H9 (cell line): ENCODE results near the gene AP4M1. TPM values are rescaled to one million over a fixed set of nuclear protein-coding genes. Genes with fewer than 3 reads are reported as not detected.

Experiments used
- DNase-seq: peaks from one replicate; pipeline ENCODE4 v3.0.0-alpha.2; 2017
- H2AFZ ChIP-seq: one replicate; pipeline ENCODE4 v1.6.1; 2013; ENCODE audit warnings: mild to moderate bottlenecking, low read length, control low read depth, moderate library complexity
- H2AK5ac ChIP-seq: 2 replicates; pipeline ENCODE4 v1.6.1; 2013; ENCODE audit warnings: low read length, control low read depth, mixed read lengths; ENCODE audit not compliant: insufficient read length
- H2BK120ac ChIP-seq: one replicate; pipeline ENCODE4 v1.6.1; 2013; ENCODE audit warnings: low read depth, mild to moderate bottlenecking, low read length, control low read depth, inconsistent platforms; ENCODE audit not compliant: poor library complexity, severe bottlenecking
- H2BK12ac ChIP-seq: 2 replicates; pipeline ENCODE4 v1.6.1; 2013; ENCODE audit warnings: low read length, control low read depth, mixed read lengths, low read depth; ENCODE audit not compliant: insufficient read length
- H2BK15ac ChIP-seq: 2 replicates; pipeline ENCODE4 v1.6.1; 2013; ENCODE audit warnings: low read depth, low read length, control low read depth
- H2BK20ac ChIP-seq: one replicate; pipeline ENCODE4 v1.6.1; 2013; ENCODE audit warnings: low read depth, mild to moderate bottlenecking, low read length, control low read depth, inconsistent platforms; ENCODE audit not compliant: poor library complexity, severe bottlenecking
- H2BK5ac ChIP-seq: 2 replicates; pipeline ENCODE4 v1.6.1; 2013; ENCODE audit warnings: low read length, control low read depth, mixed read lengths; ENCODE audit not compliant: insufficient read length
- H3K14ac ChIP-seq: 2 replicates; pipeline ENCODE4 v1.6.1; 2013; ENCODE audit warnings: low read length, control low read depth; ENCODE audit not compliant: insufficient read depth
- H3K18ac ChIP-seq: 2 replicates; pipeline ENCODE4 v1.6.1; 2013; ENCODE audit warnings: low read depth, mild to moderate bottlenecking, mixed read lengths, low read length, control low read depth; ENCODE audit not compliant: insufficient read length
- H3K23ac ChIP-seq: 2 replicates; pipeline ENCODE4 v1.6.1; 2013; ENCODE audit warnings: low read length, control low read depth, mixed read lengths, low read depth; ENCODE audit not compliant: insufficient read length
- H3K23me2 ChIP-seq: 2 replicates; pipeline ENCODE4 v1.6.1; 2013; ENCODE audit warnings: low read depth, mild to moderate bottlenecking, mixed read lengths, low read length, control low read depth; ENCODE audit not compliant: insufficient read length, poor library complexity, severe bottlenecking
- H3K27ac ChIP-seq: 2 replicates; pipeline ENCODE4 v1.5.1; 2013; ENCODE audit warnings: low read length, control low read depth, mixed read lengths, low read depth; ENCODE audit not compliant: insufficient read length
- H3K27me3 ChIP-seq: 2 replicates; pipeline ENCODE4 v1.6.1; 2013; ENCODE audit warnings: low read length, control low read depth, inconsistent platforms; ENCODE audit not compliant: insufficient read depth
- H3K4ac ChIP-seq: 2 replicates; pipeline ENCODE4 v1.6.1; 2013; ENCODE audit warnings: low read depth, mild to moderate bottlenecking, control low read depth, inconsistent platforms, low read length, moderate library complexity
- H3K4me1 ChIP-seq: 2 replicates; pipeline ENCODE4 v1.6.1; 2013; ENCODE audit warnings: low read length, control low read depth, inconsistent platforms; ENCODE audit not compliant: insufficient read depth
- H3K4me2 ChIP-seq: 2 replicates; pipeline ENCODE4 v1.6.1; 2013; ENCODE audit warnings: low read length, control low read depth, mixed read lengths; ENCODE audit not compliant: insufficient read length, insufficient read depth
- H3K56ac ChIP-seq: 2 replicates; pipeline ENCODE4 v1.6.1; 2013; ENCODE audit warnings: low read depth, mild to moderate bottlenecking, mixed read lengths, low read length, control low read depth; ENCODE audit not compliant: insufficient read length
- H3K79me1 ChIP-seq: 2 replicates; pipeline ENCODE4 v1.6.1; 2013; ENCODE audit warnings: low read depth, mild to moderate bottlenecking, moderate library complexity, low read length, control low read depth, inconsistent platforms; ENCODE audit not compliant: insufficient read depth, poor library complexity, severe bottlenecking
- H3K79me2 ChIP-seq: 2 replicates; pipeline ENCODE4 v1.6.1; 2013; ENCODE audit warnings: low read length, control low read depth, inconsistent platforms; ENCODE audit not compliant: insufficient read depth
- H3K9ac ChIP-seq: 2 replicates; pipeline ENCODE4 v1.6.1; 2013; ENCODE audit warnings: low read length, control low read depth, mixed read lengths; ENCODE audit not compliant: insufficient read length; ENCODE audit errors: extremely low read depth
- H3K9me3 ChIP-seq: one replicate; pipeline ENCODE4 v1.6.1; 2013; ENCODE audit warnings: low read depth, low read length, inconsistent platforms; ENCODE audit not compliant: control insufficient read depth
- H3T11ph ChIP-seq: one replicate; pipeline ENCODE4 v1.6.1; 2013; ENCODE audit warnings: mild to moderate bottlenecking, low read length, control low read depth, inconsistent platforms
- H4K20me1 ChIP-seq: one replicate; pipeline ENCODE4 v1.6.1; 2013; ENCODE audit not compliant: control insufficient read depth, insufficient read length, insufficient read depth
- H4K5ac ChIP-seq: 2 replicates; pipeline ENCODE4 v1.6.1; 2013; ENCODE audit warnings: low read depth, mild to moderate bottlenecking, mixed read lengths, low read length, control low read depth; ENCODE audit not compliant: insufficient read length
- H4K8ac ChIP-seq: replicated peaks from 2 replicates; pipeline ENCODE4 v1.6.1; 2013; ENCODE audit warnings: low read length, control low read depth, mixed read lengths, low read depth; ENCODE audit not compliant: insufficient read length
- H4K91ac ChIP-seq: 2 replicates; pipeline ENCODE4 v1.6.1; 2013; ENCODE audit warnings: low read depth, mild to moderate bottlenecking, moderate library complexity, mixed read lengths, low read length, control low read depth; ENCODE audit not compliant: insufficient read length
- H3K27ac Mint-ChIP-seq, 3 experiments: 2 replicates in 2 of 3; 3 replicates in 1 of 3; pipeline ENCODE4 v1.8.0; 2020 to 2021; ENCODE audit warnings: mixed read lengths in 3 of 3, mild to moderate bottlenecking in 1 of 3, moderate library complexity in 1 of 3
- H3K27me3 Mint-ChIP-seq: 2 replicates; pipeline ENCODE4 v1.8.0; 2021; ENCODE audit warnings: low read depth, mild to moderate bottlenecking, moderate library complexity, mixed read lengths
- H3K36me3 Mint-ChIP-seq, 3 experiments: 2 replicates in 2 of 3; 3 replicates in 1 of 3; pipeline ENCODE4 v1.8.0; 2020 to 2021; ENCODE audit warnings: low read depth in 3 of 3, mixed read lengths in 3 of 3; ENCODE audit not compliant: insufficient read depth in 1 of 3
- H3K4me1 Mint-ChIP-seq, 2 experiments: 2 replicates each; pipeline ENCODE4 v1.8.0; 2020; ENCODE audit warnings: mixed read lengths in 2 of 2
- H3K4me3 Mint-ChIP-seq, 2 experiments: 2 replicates in 1 of 2; 3 replicates in 1 of 2; pipeline ENCODE4 v1.8.0; 2020 to 2021; ENCODE audit warnings: mild to moderate bottlenecking in 2 of 2, mixed read lengths in 2 of 2, moderate library complexity in 1 of 2
- H3K9me3 Mint-ChIP-seq, 2 experiments: 2 replicates in 1 of 2; 3 replicates in 1 of 2; pipeline ENCODE4 v1.8.0; 2020; ENCODE audit warnings: mild to moderate bottlenecking in 2 of 2, mixed read lengths in 2 of 2, moderate library complexity in 1 of 2
- WGBS: extraction: QIAGEN DNeasy Blood & Tissue Kit; methylation state at CpG from one replicate; pipeline ENCODE4 v1.1.7; 2013; ENCODE audit warnings: missing lambda C conversion rate, low lambda C conversion rate, mixed read lengths; ENCODE audit not compliant: insufficient read length; ENCODE audit errors: extremely low coverage; 5-methylcytosine and 5-hydroxymethylcytosine counted together
- total RNA-seq: library from RNA; stranded (reverse); gene quantifications from 2 replicates; pipeline ENCODE4 v1.2.1, GENCODE V29; 2021
- TF ChIP-seq, protein P1 (sequence below): fragments of 200-600 bp; sonication (generic); conservative IDR thresholded peaks from 3 replicates; pipeline ENCODE4 v1.8.0; 2021; ENCODE audit warnings: antibody characterized with exemption, mild to moderate bottlenecking

The AP4M1 gene
- total RNA-seq, 1 experiment from 2014 or later, result 18.8 TPM

DNA sequence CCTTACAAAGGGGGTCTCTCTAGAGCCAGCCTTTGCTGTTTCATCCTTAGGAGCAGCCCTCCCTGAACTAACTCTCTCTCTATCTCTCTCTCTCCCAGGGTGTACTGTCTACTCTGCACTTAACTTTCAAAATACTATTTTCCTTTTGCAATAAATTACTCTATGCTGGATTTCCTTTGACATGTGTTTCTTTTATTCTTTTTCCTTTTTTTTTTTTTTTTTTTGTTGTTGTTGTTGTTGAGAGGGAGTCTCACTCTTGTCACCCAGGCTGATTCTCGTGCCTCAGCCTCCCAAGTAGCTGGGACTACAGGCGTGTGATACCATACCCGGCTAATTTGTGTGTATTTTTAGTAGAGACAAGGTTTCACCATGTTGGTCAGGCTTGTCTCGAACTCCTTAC lies 18.5 kb upstream of the AP4M1 start:
- H3K4me1 Mint-ChIP-seq, result peaks cover 15 to 27% of the 10 kb centered on the region in 2 experiments
- Histone ChIP-seq H3K18ac (peak overlapping the region; percentile 40), H3K4ac (no peak overlapping the region), H4K91ac (no peak overlapping the region), H3K27ac (no peak overlapping the region), H3K23me2 (peaks cover 6% of the 10 kb centered on the region), H3K4me2 (peak overlapping the region; percentile 4), H2BK20ac (no peak overlapping the region), H2AFZ (no peak overlapping the region), H3K27me3 (no peaks in the 10 kb centered on the region), H3K79me1 (no peaks in the 10 kb centered on the region), H3K56ac (no peak overlapping the region), H2AK5ac (no peak overlapping the region), H3K23ac (no peak overlapping the region), H3K14ac (no peak overlapping the region), H2BK15ac (no peak overlapping the region), H3K9ac (no peak overlapping the region), H2BK5ac (no peak overlapping the region), H4K20me1 (no peaks in the 10 kb centered on the region), H2BK120ac (no peak overlapping the region), H3K9me3 (no peaks in the 10 kb centered on the region), H3K79me2 (peaks cover 28% of the 10 kb centered on the region), H2BK12ac (no peak overlapping the region), H4K5ac (no peak overlapping the region), H3K4me1 (peaks cover 3% of the 10 kb centered on the region; the same call in 1 of the 2 replicates), H3T11ph (no peak overlapping the region), H4K8ac (no peak overlapping the region)
- H3K4me3 Mint-ChIP-seq, result peak overlapping the region; percentile 91 to 98; a peak in 4 of 5 replicates
- TF ChIP-seq, protein P1, sequence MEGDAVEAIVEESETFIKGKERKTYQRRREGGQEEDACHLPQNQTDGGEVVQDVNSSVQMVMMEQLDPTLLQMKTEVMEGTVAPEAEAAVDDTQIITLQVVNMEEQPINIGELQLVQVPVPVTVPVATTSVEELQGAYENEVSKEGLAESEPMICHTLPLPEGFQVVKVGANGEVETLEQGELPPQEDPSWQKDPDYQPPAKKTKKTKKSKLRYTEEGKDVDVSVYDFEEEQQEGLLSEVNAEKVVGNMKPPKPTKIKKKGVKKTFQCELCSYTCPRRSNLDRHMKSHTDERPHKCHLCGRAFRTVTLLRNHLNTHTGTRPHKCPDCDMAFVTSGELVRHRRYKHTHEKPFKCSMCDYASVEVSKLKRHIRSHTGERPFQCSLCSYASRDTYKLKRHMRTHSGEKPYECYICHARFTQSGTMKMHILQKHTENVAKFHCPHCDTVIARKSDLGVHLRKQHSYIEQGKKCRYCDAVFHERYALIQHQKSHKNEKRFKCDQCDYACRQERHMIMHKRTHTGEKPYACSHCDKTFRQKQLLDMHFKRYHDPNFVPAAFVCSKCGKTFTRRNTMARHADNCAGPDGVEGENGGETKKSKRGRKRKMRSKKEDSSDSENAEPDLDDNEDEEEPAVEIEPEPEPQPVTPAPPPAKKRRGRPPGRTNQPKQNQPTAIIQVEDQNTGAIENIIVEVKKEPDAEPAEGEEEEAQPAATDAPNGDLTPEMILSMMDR, result no peak
- peaks cover 29 to 30% (median 30%) of the 10 kb centered on the region in 3 experiments for H3K36me3 Mint-ChIP-seq
- H3K27ac Mint-ChIP-seq, result peak overlapping the region; percentile 90 to 99 (median 94); a peak in 5 of 7 replicates
- no peak for DNase-seq
- peaks cover 0 to 20% of the 10 kb centered on the region in 2 experiments; a peak in 4 of 5 replicates for H3K9me3 Mint-ChIP-seq
- no CpG with 5 or more reads among the region's 4 CpGs for WGBS
- no peaks in the 10 kb centered on the region; the same call in 1 of the 2 replicates for H3K27me3 Mint-ChIP-seq
